ENCODE measurements around the gene TSSK6. TPM values are rescaled to one million over a fixed set of nuclear protein-coding genes. Genes with fewer than 3 reads are reported as not detected.

Gene TSSK6
- total and polyA plus RNA-seq, 2 experiments from 2014 or later = 0.63 to 4.9 TPM

GRCh38 chr19:19515642-19516519 lies 533 bp upstream of the TSSK6 start, which contains the start of gene NDUFA13:
TSS of gene NDUFA13 (plus strand) at chr19:19516225. CDS start at chr19:19516239, 14 bp downstream.
- Histone ChIP-seq H3K4me2 (peak within 1 kb of the TSS; percentile 99), H3K9me2 (ENCODE audit: insufficient read depth) (no peaks in the 10 kb centered on the region), H3F3A (replicated peaks; ENCODE audit: low read depth) (0 out of 2 replicates have a peak, but pooled peaks cover 3% of the 10 kb centered on the region), H3K4me3 (peak within 1 kb of the TSS; percentile 99), H4K20me1 (replicated peaks; ENCODE audit: insufficient read depth) (peaks cover 12% of the 10 kb centered on the region; the same call in 1 of the 2 replicates), H3K4me1 (ENCODE audit: insufficient read depth) (no peaks in the 10 kb centered on the region; the same call in 1 of the 2 replicates), H3K36me3 (ENCODE audit: insufficient read depth) (0 out of 2 replicates have a peak, but pooled peaks cover 3% of the 10 kb centered on the region), H2AFZ (peak within 1 kb of the TSS; percentile 98), H3K79me2 (replicated peaks; ENCODE audit: insufficient read depth) (peaks cover 44% of the 10 kb centered on the region), H3K27ac (ENCODE audit: low read depth) (peak within 1 kb of the TSS; percentile 92), H3K27me3 (ENCODE audit: insufficient read depth) (no peaks in the 10 kb centered on the region)
- Mint-ChIP-seq H3K4me3 (peak within 1 kb of the TSS; percentile 95), H3K9me3 (no peaks in the 10 kb centered on the region; the same call in 2 of the 3 replicates), H3K27me3 (ENCODE audit: insufficient read depth, low read depth, poor library complexity) (peaks cover 13% of the 10 kb centered on the region), H3K27ac (peak within 1 kb of the TSS; percentile 96), H3K36me3 (ENCODE audit: low read depth) (peaks cover 30% of the 10 kb centered on the region), H3K4me1 (peaks cover 3% of the 10 kb centered on the region; the same call in 2 of the 3 replicates)
- ATAC-seq (peak; percentile 90), DNase-seq (ENCODE audit: low spot score) (peak; percentile 97)
- TF ChIP-seq, protein P1, sequence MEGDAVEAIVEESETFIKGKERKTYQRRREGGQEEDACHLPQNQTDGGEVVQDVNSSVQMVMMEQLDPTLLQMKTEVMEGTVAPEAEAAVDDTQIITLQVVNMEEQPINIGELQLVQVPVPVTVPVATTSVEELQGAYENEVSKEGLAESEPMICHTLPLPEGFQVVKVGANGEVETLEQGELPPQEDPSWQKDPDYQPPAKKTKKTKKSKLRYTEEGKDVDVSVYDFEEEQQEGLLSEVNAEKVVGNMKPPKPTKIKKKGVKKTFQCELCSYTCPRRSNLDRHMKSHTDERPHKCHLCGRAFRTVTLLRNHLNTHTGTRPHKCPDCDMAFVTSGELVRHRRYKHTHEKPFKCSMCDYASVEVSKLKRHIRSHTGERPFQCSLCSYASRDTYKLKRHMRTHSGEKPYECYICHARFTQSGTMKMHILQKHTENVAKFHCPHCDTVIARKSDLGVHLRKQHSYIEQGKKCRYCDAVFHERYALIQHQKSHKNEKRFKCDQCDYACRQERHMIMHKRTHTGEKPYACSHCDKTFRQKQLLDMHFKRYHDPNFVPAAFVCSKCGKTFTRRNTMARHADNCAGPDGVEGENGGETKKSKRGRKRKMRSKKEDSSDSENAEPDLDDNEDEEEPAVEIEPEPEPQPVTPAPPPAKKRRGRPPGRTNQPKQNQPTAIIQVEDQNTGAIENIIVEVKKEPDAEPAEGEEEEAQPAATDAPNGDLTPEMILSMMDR (conservative IDR thresholded peaks at IDR 0.05; ENCODE audit: low read depth in 2 of 2) = peak; percentile 25 to 29; a peak in 2 of 4 replicates
- TF ChIP-seq ZNF114 (CRISPR knock-in tag; IDR thresholded peaks at IDR 0.05) (no peak), REST (IDR thresholded peaks at IDR 0.05; ENCODE audit: unreplicated experiment) (no peak), ETS1 (IDR thresholded peaks at IDR 0.05) (peak; percentile 94), STAT1 (IDR thresholded peaks at IDR 0.05; ENCODE audit: unreplicated experiment) (no peak), POLR2AphosphoS5 (IDR thresholded peaks at IDR 0.05; ENCODE audit: low read depth) (peak; percentile 96), JUNB (IDR thresholded peaks at IDR 0.05; ENCODE audit: unreplicated experiment) (no peak), CREB1 (CRISPR knock-in tag; IDR thresholded peaks at IDR 0.05; ENCODE audit: low read depth) (peak; percentile 86), EZH2 (IDR thresholded peaks at IDR 0.05; ENCODE audit: low read depth, unreplicated experiment) (no peak), EZH2phosphoT487 (IDR thresholded peaks at IDR 0.05; ENCODE audit: unreplicated experiment) (no peak), ZNF331 (CRISPR knock-in tag; IDR thresholded peaks at IDR 0.05; ENCODE audit: low read depth) (no peak), NANOG (IDR thresholded peaks at IDR 0.05; ENCODE audit: borderline replicate concordance) (no peak)
- TF ChIP-seq, protein P2, sequence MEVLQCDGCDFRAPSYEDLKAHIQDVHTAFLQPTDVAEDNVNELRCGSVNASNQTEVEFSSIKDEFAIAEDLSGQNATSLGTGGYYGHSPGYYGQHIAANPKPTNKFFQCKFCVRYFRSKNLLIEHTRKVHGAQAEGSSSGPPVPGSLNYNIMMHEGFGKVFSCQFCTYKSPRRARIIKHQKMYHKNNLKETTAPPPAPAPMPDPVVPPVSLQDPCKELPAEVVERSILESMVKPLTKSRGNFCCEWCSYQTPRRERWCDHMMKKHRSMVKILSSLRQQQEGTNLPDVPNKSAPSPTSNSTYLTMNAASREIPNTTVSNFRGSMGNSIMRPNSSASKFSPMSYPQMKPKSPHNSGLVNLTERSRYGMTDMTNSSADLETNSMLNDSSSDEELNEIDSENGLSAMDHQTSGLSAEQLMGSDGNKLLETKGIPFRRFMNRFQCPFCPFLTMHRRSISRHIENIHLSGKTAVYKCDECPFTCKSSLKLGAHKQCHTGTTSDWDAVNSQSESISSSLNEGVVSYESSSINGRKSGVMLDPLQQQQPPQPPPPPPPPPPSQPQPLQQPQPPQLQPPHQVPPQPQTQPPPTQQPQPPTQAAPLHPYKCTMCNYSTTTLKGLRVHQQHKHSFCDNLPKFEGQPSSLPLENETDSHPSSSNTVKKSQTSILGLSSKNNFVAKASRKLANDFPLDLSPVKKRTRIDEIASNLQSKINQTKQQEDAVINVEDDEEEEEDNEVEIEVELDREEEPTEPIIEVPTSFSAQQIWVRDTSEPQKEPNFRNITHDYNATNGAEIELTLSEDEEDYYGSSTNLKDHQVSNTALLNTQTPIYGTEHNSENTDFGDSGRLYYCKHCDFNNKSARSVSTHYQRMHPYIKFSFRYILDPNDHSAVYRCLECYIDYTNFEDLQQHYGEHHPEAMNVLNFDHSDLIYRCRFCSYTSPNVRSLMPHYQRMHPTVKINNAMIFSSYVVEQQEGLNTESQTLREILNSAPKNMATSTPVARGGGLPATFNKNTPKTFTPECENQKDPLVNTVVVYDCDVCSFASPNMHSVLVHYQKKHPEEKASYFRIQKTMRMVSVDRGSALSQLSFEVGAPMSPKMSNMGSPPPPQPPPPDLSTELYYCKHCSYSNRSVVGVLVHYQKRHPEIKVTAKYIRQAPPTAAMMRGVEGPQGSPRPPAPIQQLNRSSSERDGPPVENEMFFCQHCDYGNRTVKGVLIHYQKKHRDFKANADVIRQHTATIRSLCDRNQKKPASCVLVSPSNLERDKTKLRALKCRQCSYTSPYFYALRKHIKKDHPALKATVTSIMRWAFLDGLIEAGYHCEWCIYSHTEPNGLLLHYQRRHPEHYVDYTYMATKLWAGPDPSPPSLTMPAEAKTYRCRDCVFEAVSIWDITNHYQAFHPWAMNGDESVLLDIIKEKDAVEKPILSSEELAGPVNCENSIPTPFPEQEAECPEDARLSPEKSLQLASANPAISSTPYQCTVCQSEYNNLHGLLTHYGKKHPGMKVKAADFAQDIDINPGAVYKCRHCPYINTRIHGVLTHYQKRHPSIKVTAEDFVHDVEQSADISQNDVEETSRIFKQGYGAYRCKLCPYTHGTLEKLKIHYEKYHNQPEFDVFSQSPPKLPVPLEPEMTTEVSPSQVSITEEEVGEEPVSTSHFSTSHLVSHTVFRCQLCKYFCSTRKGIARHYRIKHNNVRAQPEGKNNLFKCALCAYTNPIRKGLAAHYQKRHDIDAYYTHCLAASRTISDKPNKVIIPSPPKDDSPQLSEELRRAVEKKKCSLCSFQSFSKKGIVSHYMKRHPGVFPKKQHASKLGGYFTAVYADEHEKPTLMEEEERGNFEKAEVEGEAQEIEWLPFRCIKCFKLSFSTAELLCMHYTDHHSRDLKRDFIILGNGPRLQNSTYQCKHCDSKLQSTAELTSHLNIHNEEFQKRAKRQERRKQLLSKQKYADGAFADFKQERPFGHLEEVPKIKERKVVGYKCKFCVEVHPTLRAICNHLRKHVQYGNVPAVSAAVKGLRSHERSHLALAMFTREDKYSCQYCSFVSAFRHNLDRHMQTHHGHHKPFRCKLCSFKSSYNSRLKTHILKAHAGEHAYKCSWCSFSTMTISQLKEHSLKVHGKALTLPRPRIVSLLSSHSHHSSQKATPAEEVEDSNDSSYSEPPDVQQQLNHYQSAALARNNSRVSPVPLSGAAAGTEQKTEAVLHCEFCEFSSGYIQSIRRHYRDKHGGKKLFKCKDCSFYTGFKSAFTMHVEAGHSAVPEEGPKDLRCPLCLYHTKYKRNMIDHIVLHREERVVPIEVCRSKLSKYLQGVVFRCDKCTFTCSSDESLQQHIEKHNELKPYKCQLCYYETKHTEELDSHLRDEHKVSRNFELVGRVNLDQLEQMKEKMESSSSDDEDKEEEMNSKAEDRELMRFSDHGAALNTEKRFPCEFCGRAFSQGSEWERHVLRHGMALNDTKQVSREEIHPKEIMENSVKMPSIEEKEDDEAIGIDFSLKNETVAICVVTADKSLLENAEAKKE (CRISPR knock-in tag; IDR thresholded peaks at IDR 0.05) = no peak

All from GM23338 (cell line).